Thymus (tissue), 14 donors: ENCODE results near the gene GFRA1. TPM values are rescaled to one million over a fixed set of nuclear protein-coding genes. Genes with fewer than 3 reads are reported as not detected.
A peak's percentile ranks its signal among the peaks of the same experiment; 100 is the strongest.

ENCODE experiments used
- DNase-seq, 9 donors: peaks; one replicate each; pipeline ENCODE4 v3.0.0-alpha.2; 2013; ENCODE audit warnings: low spot score in 9 of 9, low read depth in 6 of 9, missing footprints in 1 of 9
- H3K27ac ChIP-seq, 2 donors: one replicate each; pipeline ENCODE4 v1.5.1; 2013; ENCODE audit warnings: control low read depth in 1 of 2, low read depth in 1 of 2, low read length in 1 of 2, mild to moderate bottlenecking in 1 of 2, moderate library complexity in 1 of 2
- H3K27me3 ChIP-seq, 2 donors: one replicate each; pipeline ENCODE4 v1.5.1; 2013; ENCODE audit warnings: low read length in 1 of 2; ENCODE audit not compliant: control insufficient read depth in 2 of 2, insufficient read depth in 1 of 2
- H3K36me3 ChIP-seq, 2 donors: one replicate each; pipeline ENCODE4 v1.5.1; 2013; ENCODE audit warnings: low read length in 1 of 2, mild to moderate bottlenecking in 1 of 2, moderate library complexity in 1 of 2; ENCODE audit not compliant: control insufficient read depth in 2 of 2, insufficient read depth in 2 of 2
- H3K4me1 ChIP-seq, 2 donors: one replicate each; pipeline ENCODE4 v1.5.1; 2013; ENCODE audit warnings: low read length in 2 of 2; ENCODE audit not compliant: control insufficient read depth in 2 of 2, insufficient read depth in 2 of 2
- H3K4me3 ChIP-seq, 2 donors: one replicate each; pipeline ENCODE4 v1.5.1; 2013; ENCODE audit warnings: low read length in 2 of 2, control low read depth in 1 of 2, mild to moderate bottlenecking in 1 of 2
- H3K9me3 ChIP-seq, 2 donors: one replicate each; pipeline ENCODE4 v1.5.1; 2013; ENCODE audit warnings: low read length in 1 of 2, mild to moderate bottlenecking in 1 of 2; ENCODE audit not compliant: control insufficient read depth in 2 of 2, insufficient read depth in 1 of 2
- WGBS: extraction: QIAGEN DNeasy Blood & Tissue Kit; methylation state at CpG from one replicate; pipeline ENCODE4 v1.1.7; 2013; 5-methylcytosine and 5-hydroxymethylcytosine counted together
- long read RNA-seq, 10 donors: transcript quantifications; one replicate each; lab custom pipeline, GENCODE V29; 2026
- polyA plus RNA-seq: library from polyadenylated mRNA; stranded (reverse); fragments of 200-250 nt; gene quantifications from one replicate; pipeline ENCODE4 v1.2.3, GENCODE V29; 2013
- total RNA-seq: library from RNA; stranded (reverse); fragments of 120-200 nt; gene quantifications from one replicate; pipeline ENCODE4 v1.2.4, GENCODE V29; 2013
- donor health status: healthy.

The GFRA1 gene, protein sequence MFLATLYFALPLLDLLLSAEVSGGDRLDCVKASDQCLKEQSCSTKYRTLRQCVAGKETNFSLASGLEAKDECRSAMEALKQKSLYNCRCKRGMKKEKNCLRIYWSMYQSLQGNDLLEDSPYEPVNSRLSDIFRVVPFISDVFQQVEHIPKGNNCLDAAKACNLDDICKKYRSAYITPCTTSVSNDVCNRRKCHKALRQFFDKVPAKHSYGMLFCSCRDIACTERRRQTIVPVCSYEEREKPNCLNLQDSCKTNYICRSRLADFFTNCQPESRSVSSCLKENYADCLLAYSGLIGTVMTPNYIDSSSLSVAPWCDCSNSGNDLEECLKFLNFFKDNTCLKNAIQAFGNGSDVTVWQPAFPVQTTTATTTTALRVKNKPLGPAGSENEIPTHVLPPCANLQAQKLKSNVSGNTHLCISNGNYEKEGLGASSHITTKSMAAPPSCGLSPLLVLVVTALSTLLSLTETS
- total RNA-seq (5.0 TPM), polyA plus RNA-seq (1.6 TPM)
- long read RNA-seq, donor 1 = 0 reads
- long read RNA-seq, donor 2 = 0 reads
- long read RNA-seq, donor 3 = 0 reads
- long read RNA-seq, donor 4 = 0 reads
- long read RNA-seq, donor 5 = 0 reads
- long read RNA-seq, donor 6, full-length matches to known transcripts = 2 of 2 reads
- long read RNA-seq, donor 6, partial matches to known transcripts = 0 of 2 reads
- long read RNA-seq, donor 6, other reads (novel, unspliced or antisense) = 0 of 2 reads
- long read RNA-seq, donor 7 = 0 reads
- long read RNA-seq, donor 8 = 0 reads
- long read RNA-seq, donor 9 = 0 reads
- long read RNA-seq, donor 10 = 0 reads

DNA sequence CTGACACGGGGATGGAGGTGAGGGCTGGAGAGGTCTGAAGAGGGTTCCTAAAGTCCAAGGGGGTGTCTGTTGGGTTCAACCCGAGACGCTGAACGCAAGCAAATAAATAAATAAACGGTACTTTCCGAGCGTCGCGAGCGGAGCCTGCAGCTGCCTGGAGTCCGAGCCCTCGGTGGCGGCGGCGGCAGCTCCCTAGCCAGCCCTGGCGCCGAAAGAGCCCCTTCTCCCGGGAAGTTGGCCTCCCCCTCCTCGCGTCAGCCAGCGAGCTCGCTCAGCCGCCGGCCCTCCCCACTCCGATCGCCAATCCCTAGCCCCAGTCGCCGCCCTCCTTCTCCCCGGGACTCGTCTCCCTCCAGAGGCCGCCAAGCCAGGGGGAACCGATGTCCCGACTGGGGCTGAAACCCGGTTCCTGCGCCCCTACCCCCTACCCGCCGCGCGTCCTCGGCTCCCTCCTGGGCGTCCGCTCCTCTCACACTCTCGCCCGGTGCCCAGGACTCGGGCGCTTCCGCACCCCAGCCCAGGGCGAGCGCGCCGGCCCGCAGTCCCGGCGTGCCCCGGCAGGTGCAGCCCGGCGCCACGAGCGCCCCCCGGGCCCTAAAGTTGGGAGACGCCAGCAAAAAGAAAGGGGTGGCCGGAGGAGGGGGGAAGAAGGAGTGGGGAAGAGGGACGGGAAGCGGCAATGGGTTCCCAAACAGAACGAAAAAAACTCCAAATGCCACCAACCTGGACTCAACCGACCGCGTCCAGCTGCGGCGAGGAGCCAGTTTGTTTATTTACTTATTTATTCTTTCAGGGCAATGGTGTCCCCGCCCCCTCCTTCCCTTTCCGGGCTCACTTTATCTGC, at the start of gene GFRA1:
TSS of gene GFRA1 (minus strand) at position 767 of the 844 bp plus-strand sequence. CDS start 1,177 bp downstream, outside the sequence.
- Histone ChIP-seq H3K27me3 (peaks cover 65 to 81% of the 10 kb centered on the region in 2 donors), H3K36me3 (no peaks in the 10 kb centered on the region), H3K4me1 (peaks cover 0 to 3% of the 10 kb centered on the region in 2 donors), H3K27ac (no peak within 1 kb of the TSS), H3K9me3 (peaks cover 0 to 3% of the 10 kb centered on the region in 2 donors), H3K4me3 (peak within 1 kb of the TSS; percentile 14 to 33)
- no peak for DNase-seq
- WGBS = 2% methylated on average over 72 of the region's 72 CpGs

DNA sequence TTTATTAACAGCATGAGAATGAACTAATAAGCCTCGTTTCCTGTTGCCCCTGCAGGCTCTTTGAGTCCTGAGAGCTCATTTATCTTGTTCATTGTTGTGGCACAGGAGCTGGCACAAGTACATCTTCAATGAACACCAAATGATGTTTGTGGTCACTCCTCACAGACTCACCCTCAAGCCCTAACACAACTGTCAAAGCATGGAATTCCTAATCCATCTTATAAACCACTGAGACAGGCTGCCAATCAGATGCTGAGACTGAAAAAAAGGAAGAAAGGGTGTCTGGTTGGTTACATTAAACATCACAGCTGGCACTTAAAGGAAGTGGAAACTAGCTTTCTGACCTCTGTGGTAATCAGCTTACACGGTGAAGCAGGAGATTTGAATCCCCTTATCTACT, 43.5 kb upstream of the GFRA1 start:
- no peaks in the 10 kb centered on the region for H3K36me3 ChIP-seq

DNA sequence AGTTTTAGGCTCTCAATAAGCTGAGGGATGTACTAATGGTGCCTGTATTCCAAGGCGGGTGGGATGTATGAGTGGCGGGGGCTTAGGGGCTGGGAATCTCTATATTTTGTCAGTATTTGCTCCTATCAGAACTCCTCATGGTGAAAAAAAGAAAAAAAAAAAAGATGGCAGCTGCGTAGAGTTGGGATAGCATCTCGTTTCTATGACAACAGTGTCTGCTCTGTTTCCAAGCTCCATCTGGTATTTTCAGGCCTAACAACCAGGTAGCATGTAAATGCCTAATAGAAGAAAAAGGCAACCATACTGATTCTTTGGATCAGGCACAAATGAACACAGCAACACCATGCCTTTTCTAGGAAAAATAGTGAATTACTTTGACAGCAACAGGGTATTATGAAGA, 39.5 kb upstream of the GFRA1 start:
- no peak overlapping the region for H3K4me3 ChIP-seq
- no peaks in the 10 kb centered on the region for H3K36me3 ChIP-seq
- H3K27me3 ChIP-seq = no peaks in the 10 kb centered on the region
- 97% methylated on average over 4 of the region's 4 CpGs for WGBS
- no peaks in the 10 kb centered on the region for H3K9me3 ChIP-seq
- H3K4me1 ChIP-seq = no peaks in the 10 kb centered on the region
- no peak overlapping the region for H3K27ac ChIP-seq
- no peak for DNase-seq

More for the DNA sequence above, 43.5 kb upstream of the GFRA1 start:
- 26% methylated on average over 2 of the region's 2 CpGs for WGBS
- DNase-seq = no peak
- Histone ChIP-seq H3K4me3 (no peak overlapping the region), H3K27ac (no peak overlapping the region), H3K27me3 (no peaks in the 10 kb centered on the region), H3K4me1 (no peaks in the 10 kb centered on the region), H3K9me3 (no peaks in the 10 kb centered on the region)

DNA sequence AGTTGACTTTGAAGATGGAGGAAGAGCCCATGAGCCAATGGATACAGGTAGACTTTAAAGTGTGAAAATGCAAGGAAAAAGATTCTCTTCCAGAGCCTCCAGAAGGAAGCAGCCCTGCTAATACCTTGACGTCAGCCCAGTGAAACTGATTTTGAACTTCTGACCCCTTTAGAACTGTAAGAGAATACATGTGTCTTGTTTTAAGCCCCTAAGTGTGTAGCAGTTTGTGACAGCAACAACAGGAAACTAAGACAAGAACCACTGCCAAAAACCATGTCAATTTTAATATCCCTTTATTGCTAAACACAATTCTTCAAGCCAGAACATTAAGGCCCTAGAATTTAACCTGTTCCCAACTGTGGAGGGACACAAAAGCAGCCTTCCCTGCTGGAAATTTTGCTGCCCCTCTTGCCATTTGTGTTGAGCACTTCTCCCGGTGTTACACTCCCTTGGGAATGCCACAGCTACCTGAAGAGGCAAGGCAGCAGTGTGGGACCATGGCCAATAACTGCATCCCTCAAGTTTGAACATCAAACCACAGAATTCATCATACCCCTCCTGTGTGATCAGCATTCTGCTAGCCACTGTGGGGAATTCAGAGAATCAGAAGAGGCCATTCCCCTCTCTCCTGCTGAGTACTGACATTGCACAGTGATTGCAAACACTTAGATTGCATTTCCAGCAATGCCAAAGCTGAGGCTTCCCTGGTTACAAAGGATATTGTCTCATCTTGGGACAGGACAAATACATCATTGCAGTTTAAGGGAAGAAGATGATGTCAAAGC, 38.9 kb upstream of the GFRA1 start:
- H3K27me3 ChIP-seq = no peaks in the 10 kb centered on the region
- 82% methylated on average over 2 of the region's 2 CpGs for WGBS
- no peaks in the 10 kb centered on the region for H3K4me1 ChIP-seq
- no peaks in the 10 kb centered on the region for H3K36me3 ChIP-seq
- no peaks in the 10 kb centered on the region for H3K9me3 ChIP-seq
- H3K4me3 ChIP-seq = no peak overlapping the region
- no peak overlapping the region for H3K27ac ChIP-seq
- DNase-seq = no peak

DNA sequence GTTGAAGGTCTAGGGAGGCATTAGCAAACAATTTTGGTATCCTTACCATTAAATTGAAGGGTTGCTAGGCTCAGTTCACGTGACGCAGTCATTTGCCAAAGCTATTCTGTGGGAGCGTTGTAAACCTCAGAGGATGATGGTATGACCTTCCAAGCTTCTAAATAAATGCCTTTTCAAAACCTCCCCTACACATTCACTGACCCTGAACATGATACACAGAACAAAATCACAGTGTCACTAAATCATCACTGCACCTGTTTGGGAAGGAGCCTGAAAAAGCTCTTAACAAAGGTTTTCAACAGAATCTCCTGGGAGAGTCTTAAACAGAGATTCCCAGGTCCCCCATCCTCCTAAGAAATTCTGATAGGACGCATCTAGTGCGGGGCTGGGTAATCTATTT, 38.0 kb upstream of the GFRA1 start:
- no peaks in the 10 kb centered on the region for H3K36me3 ChIP-seq
- H3K27me3 ChIP-seq = no peaks in the 10 kb centered on the region
- no peak overlapping the region for H3K27ac ChIP-seq
- no peak overlapping the region for H3K4me3 ChIP-seq
- DNase-seq = no peak
- H3K4me1 ChIP-seq = no peaks in the 10 kb centered on the region
- 93% methylated on average over 5 of the region's 5 CpGs for WGBS
- H3K9me3 ChIP-seq = no peaks in the 10 kb centered on the region

DNA sequence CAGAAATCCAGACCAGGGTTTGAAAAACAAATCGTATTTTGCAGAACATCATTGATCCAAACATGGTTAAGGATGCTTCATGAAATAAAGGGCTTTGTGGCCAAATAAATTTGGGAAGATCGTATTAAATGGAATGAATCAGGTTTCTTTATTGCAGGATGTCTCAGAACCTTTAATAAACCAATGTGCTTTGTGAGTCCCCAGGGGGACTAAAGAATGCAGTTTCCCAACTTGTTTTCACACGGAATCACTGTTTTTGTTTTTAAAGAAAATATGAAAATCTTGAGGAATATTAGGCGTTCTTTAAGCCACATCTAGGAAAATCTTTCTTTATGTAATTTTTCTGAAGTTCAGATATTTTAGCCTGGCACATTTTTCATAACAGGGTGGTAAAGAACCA, 34.4 kb upstream of the GFRA1 start:
- Histone ChIP-seq H3K4me3 (no peak overlapping the region), H3K4me1 (no peaks in the 10 kb centered on the region), H3K27ac (no peak overlapping the region), H3K9me3 (no peaks in the 10 kb centered on the region), H3K36me3 (no peaks in the 10 kb centered on the region), H3K27me3 (no peaks in the 10 kb centered on the region)
- DNase-seq = no peak
- WGBS = 91% methylated on average over 4 of the region's 4 CpGs

DNA sequence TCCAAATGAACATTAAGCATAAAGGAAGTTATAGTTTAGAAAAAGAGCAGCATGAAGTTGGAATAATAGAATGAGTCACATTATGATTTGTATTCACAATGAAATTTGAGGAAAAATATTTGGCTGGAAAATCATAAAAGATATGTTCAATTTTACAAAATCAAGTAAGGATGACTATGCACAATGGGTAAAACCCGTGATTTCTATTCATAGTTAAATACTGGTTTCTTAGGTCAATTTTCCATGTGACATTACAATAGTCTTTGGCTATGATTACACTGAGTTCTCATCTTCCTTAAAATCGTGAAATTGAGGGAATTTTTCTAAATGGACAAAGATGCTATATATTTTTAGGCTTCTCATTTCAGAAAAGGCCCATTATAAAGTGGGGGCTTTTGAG, 33.8 kb upstream of the GFRA1 start:
- no peak for DNase-seq
- H3K27me3 ChIP-seq = no peaks in the 10 kb centered on the region
- WGBS = 87% methylated on average over 2 of the region's 2 CpGs

DNA sequence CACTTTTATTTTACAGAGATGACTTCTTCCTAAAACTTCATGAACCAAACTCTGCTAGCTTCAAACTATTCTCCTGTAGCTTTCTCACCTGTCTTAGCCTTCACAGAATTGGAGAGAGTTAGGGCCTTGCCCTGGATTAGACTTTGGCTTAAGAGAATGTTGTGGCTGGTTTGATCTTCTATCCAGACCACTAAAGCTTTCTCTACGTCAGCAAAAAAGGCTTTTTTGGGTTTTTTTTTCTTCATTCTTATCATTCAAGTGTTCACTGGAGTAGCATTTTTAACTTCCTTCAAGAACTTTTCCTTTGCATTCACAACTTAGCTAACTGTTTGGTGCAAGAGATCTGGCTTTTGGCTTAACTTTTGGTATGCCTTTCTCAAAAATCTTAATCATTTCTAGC, 31.9 kb upstream of the GFRA1 start:
- H3K9me3 ChIP-seq = no peaks in the 10 kb centered on the region
- no peak overlapping the region for H3K4me3 ChIP-seq
- no peaks in the 10 kb centered on the region for H3K36me3 ChIP-seq
- no peaks in the 10 kb centered on the region for H3K27me3 ChIP-seq
- 81% methylated on average over 1 of the region's 1 CpG for WGBS
- DNase-seq = no peak
- no peak overlapping the region for H3K27ac ChIP-seq
- no peaks in the 10 kb centered on the region for H3K4me1 ChIP-seq

More for the DNA sequence above, 33.8 kb upstream of the GFRA1 start:
- H3K4me3 ChIP-seq = no peak overlapping the region
- H3K9me3 ChIP-seq = no peaks in the 10 kb centered on the region
- H3K36me3 ChIP-seq = no peaks in the 10 kb centered on the region
- H3K27ac ChIP-seq = no peak overlapping the region
- no peaks in the 10 kb centered on the region for H3K4me1 ChIP-seq
